B cell (primary cell): ENCODE measurements around the gene KIF15. TPM values are rescaled to one million over a fixed set of nuclear protein-coding genes. Genes with fewer than 3 reads are reported as not detected.

ENCODE experiments used
- ATAC-seq: fragments of 200-7000 bp; cut with Tn5 transposase; one replicate; pipeline ENCODE4 v1.10.0; 2021; ENCODE audit warnings: low read depth, mild to moderate bottlenecking, moderate number of reproducible peaks, moderate library complexity
- CTCF ChIA-PET: fragments of 350-600 bp; sonication (Branson Sonifier 250); formaldehyde crosslinking; loops from one replicate; lab custom pipeline; 2021; ENCODE audit warnings: antibody characterized with exemption, inconsistent platforms; lab: Charles Lee
- POLR2A ChIA-PET: fragments of 350-600 bp; sonication (Branson Sonifier 250); formaldehyde crosslinking; loops from one replicate; lab custom pipeline; 2021; ENCODE audit warnings: antibody characterized with exemption; lab: Charles Lee
- DNase-seq: peaks from one replicate; pipeline ENCODE4 v3.0.0; 2013
- H2AFZ ChIP-seq: 2 replicates; pipeline ENCODE4 v1.6.1; 2012; ENCODE audit warnings: mild to moderate bottlenecking, low read depth, low read length; ENCODE audit not compliant: insufficient read depth, poor library complexity, severe bottlenecking
- H3K27ac ChIP-seq, 2 donors: 1 replicate in 1 of 2; 2 replicates in 1 of 2; pipeline ENCODE4 v1.5.1; 2012 to 2013; ENCODE audit warnings: low read length in 2 of 2, mild to moderate bottlenecking in 2 of 2, moderate library complexity in 1 of 2
- H3K27me3 ChIP-seq, 4 experiments: fragments of 200-600 bp in 1 of 4; sonication (generic) in 1 of 4; replicated peaks in 1 of 4; 1 replicate in 2 of 4; 2 replicates in 2 of 4; pipeline versions ENCODE4 v1.6.1 to v1.7.0; 2013 to 2016; ENCODE audit warnings: low read length in 3 of 4, mild to moderate bottlenecking in 2 of 4, mixed read lengths in 1 of 4, moderate library complexity in 1 of 4; ENCODE audit not compliant: insufficient read depth in 4 of 4, control insufficient read depth in 3 of 4; ENCODE audit errors: control extremely low read depth in 1 of 4
- H3K36me3 ChIP-seq, 2 experiments: replicated peaks in 1 of 2; 1 replicate in 1 of 2; 2 replicates in 1 of 2; pipeline versions ENCODE4 v1.6.1 to v1.7.1; 2013; ENCODE audit warnings: low read length in 1 of 2; ENCODE audit not compliant: insufficient read depth in 2 of 2, control insufficient read depth in 1 of 2; ENCODE audit errors: control extremely low read depth in 1 of 2, extremely low read depth in 1 of 2
- H3K4me1 ChIP-seq, 2 donors: fragments of 200-600 bp in 1 of 2; sonication (generic) in 1 of 2; 1 replicate in 1 of 2; 2 replicates in 1 of 2; pipeline versions ENCODE4 v1.5.1 to v1.6.1; 2013 to 2017; ENCODE audit warnings: low read length in 2 of 2; ENCODE audit not compliant: control insufficient read depth in 2 of 2, insufficient read depth in 2 of 2
- H3K4me2 ChIP-seq: replicated peaks from 2 replicates; pipeline ENCODE3; 2012; ENCODE audit warnings: mild to moderate bottlenecking, low read depth, low read length; ENCODE audit not compliant: poor library complexity, severe bottlenecking
- H3K4me3 ChIP-seq, 5 experiments: fragments of 200-600 bp in 1 of 5; sonication (generic) in 1 of 5; 1 replicate in 3 of 5; 2 replicates in 2 of 5; pipeline versions ENCODE4 v1.5.1 to v1.7.0; 2011 to 2016; ENCODE audit warnings: low read length in 4 of 5, mild to moderate bottlenecking in 4 of 5, low read depth in 2 of 5, control low read depth in 1 of 5, moderate library complexity in 1 of 5; ENCODE audit not compliant: insufficient read depth in 1 of 5; ENCODE audit errors: control extremely low read depth in 1 of 5, extremely low read depth in 1 of 5
- H3K79me2 ChIP-seq: fragments of 200-600 bp; sonication (generic); one replicate; pipeline ENCODE4 v1.6.0; 2016; ENCODE audit warnings: low read length; ENCODE audit not compliant: control insufficient read depth, insufficient read depth
- H3K9ac ChIP-seq: fragments of 200-600 bp; sonication (generic); 2 replicates; pipeline ENCODE4 v1.6.1; 2017; ENCODE audit warnings: mild to moderate bottlenecking, low read length, moderate library complexity
- H3K9me3 ChIP-seq, 3 donors: one replicate each; pipeline versions ENCODE4 v1.6.1 to v1.7.1; 2013; ENCODE audit warnings: low read length in 2 of 3; ENCODE audit not compliant: control insufficient read depth in 2 of 3, insufficient read depth in 1 of 3; ENCODE audit errors: control extremely low read depth in 1 of 3
- H4K20me1 ChIP-seq: 2 replicates; pipeline ENCODE4 v1.6.0; 2012; ENCODE audit warnings: mild to moderate bottlenecking, low read length; ENCODE audit not compliant: insufficient read depth, control insufficient read depth, poor library complexity, severe bottlenecking
- H3K27ac Mint-ChIP-seq: one replicate; pipeline ENCODE4 v1.8.0; 2021; ENCODE audit warnings: mixed read lengths
- H3K27me3 Mint-ChIP-seq: one replicate; pipeline ENCODE4 v1.8.0; 2021; ENCODE audit warnings: mixed read lengths
- H3K4me1 Mint-ChIP-seq: one replicate; pipeline ENCODE4 v1.8.0; 2021; ENCODE audit warnings: mixed read lengths
- H3K4me3 Mint-ChIP-seq: one replicate; pipeline ENCODE4 v1.8.0; 2021; ENCODE audit warnings: mixed read lengths
- H3K9me3 Mint-ChIP-seq: one replicate; pipeline ENCODE4 v1.8.0; 2022; ENCODE audit warnings: mixed read lengths; ENCODE audit not compliant: insufficient read depth
- CTCF ChIP-seq: fragments of 200-600 bp; IDR thresholded peaks from one replicate; pipeline ENCODE4 v1.8.0; 2022; ENCODE audit warnings: antibody characterized with exemption, mild to moderate bottlenecking
- EZH2 ChIP-seq: IDR thresholded peaks from 2 replicates; pipeline ENCODE4 v1.6.1; 2012; ENCODE audit warnings: borderline replicate concordance, low read depth, mild to moderate bottlenecking, moderate library complexity, low read length; ENCODE audit not compliant: insufficient read depth, poor library complexity, severe bottlenecking
- WGBS: methylation state at CpG from one replicate; pipeline ENCODE4 v1.1.5; 2013; ENCODE audit warnings: missing lambda C conversion rate; ENCODE audit not compliant: insufficient coverage; 5-methylcytosine and 5-hydroxymethylcytosine counted together
- intact Hi-C: fragments of 100-400 bp; cut with micrococcal nuclease; formaldehyde crosslinking; loops from one replicate; pipeline ENCODE4 v1.10.0; 2022
- polyA plus RNA-seq: library from polyadenylated mRNA; depleted of rRNA; stranded (reverse); fragments of >200 nt; gene quantifications from 2 replicates; pipeline ENCODE4 v1.2.3, GENCODE V29; 2012
- total RNA-seq, 2 donors: library from RNA; stranded (reverse); fragments of 120-200 nt in 1 of 2; gene quantifications; 1 replicate in 1 of 2; 2 replicates in 1 of 2; pipeline versions ENCODE4 v1.2.3 to v1.2.4, GENCODE V29; 2013 to 2022

KIF15 gene
- total and polyA plus RNA-seq, 2 donors (not counting 1 experiment from before 2014, with no cell fraction given) = 0.28 to 1.4 TPM

DNA sequence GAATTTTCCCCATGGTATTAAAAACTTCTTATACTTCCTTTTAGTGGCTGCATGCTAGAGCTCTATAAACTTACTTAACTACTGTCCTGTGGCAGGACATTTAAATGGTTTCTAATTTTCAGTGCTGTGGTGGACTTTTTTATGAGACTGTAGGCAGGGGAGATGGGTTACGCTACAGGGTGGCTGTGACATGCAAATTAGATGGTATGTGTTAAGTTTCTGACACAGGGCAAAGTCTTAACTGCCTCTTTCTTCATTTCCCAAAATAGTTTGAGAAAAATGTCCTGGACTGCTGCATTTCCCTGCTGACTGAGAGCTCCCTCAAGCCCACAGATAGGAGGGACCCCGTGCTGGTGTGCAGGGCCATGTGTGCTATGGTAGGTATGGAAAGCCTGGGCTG is 134.8 kb downstream of the KIF15 start:
- intact Hi-C loops = no loop called here
- H3K4me3 ChIP-seq = no peak overlapping the region
- POLR2A ChIA-PET = no interaction called here
- no peak overlapping the region for H2AFZ ChIP-seq
- no peak for ATAC-seq
- Mint-ChIP-seq H3K27me3 (peaks cover 12% of the 10 kb centered on the region), H3K9me3 (no peaks in the 10 kb centered on the region), H3K27ac (no peak overlapping the region), H3K4me1 (peaks cover 5% of the 10 kb centered on the region), H3K4me3 (no peak overlapping the region)
- no peak for DNase-seq
- H3K27ac ChIP-seq = no peak overlapping the region
- TF ChIP-seq EZH2 (no peak), CTCF (no peak)
- CTCF ChIA-PET = no interaction called here
- H3K36me3 ChIP-seq = no peaks in the 10 kb centered on the region
- H3K79me2 ChIP-seq = no peaks in the 10 kb centered on the region
- no peaks in the 10 kb centered on the region for H3K9me3 ChIP-seq
- H3K4me2 ChIP-seq = no peak overlapping the region
- H4K20me1 ChIP-seq = no peaks in the 10 kb centered on the region
- no peak overlapping the region for H3K9ac ChIP-seq
- H3K27me3 ChIP-seq = peaks cover 0 to 14% (median 3%) of the 10 kb centered on the region in 4 experiments
- no peaks in the 10 kb centered on the region for H3K4me1 ChIP-seq
- 80% methylated on average over 1 of the region's 2 CpGs for WGBS

DNA sequence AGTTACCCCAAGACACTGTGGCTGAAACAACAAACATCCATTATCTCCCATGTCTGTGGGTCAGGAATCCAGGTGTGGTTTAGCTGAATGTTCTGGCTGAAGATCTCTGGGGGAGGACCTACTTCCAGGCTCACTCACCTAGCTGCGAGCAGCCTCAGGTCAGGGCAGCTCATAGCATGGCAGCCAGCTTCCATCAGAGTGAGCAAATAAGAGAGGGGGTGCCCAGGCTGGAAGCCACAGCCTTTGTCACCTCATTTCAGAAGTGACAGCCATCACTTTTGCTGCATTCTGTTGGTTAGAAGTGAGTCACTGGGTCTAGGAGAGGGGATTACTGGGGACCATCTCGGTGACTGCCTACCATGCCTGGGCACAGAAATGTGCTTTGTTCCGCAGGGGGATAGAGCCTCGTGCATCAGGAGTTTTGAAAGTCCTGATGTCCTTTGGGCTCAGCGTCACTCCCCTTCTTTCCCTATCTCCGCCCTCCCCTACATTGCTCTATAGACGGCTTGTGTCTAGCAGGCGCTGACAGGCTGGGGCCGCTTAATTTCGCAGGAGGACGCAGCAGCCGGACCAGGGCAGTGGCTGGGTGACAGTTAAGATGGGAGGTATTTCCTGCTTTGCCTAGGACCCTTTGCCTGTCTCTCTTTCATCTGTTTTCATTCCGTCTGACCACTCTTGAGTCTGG is 138.2 kb downstream of the KIF15 start:
- no peaks in the 10 kb centered on the region for H3K9me3 Mint-ChIP-seq
- H3K27me3 Mint-ChIP-seq = peaks cover 17% of the 10 kb centered on the region
- Histone ChIP-seq H3K36me3 (no peaks in the 10 kb centered on the region), H2AFZ (no peak overlapping the region), H3K4me2 (no peak overlapping the region), H4K20me1 (no peaks in the 10 kb centered on the region), H3K4me3 (no peak overlapping the region), H3K79me2 (no peaks in the 10 kb centered on the region), H3K27me3 (peaks cover 0 to 14% (median 3%) of the 10 kb centered on the region in 4 experiments), H3K27ac (no peak overlapping the region), H3K4me1 (no peaks in the 10 kb centered on the region), H3K9me3 (no peaks in the 10 kb centered on the region), H3K9ac (no peak overlapping the region)
- no peak for DNase-seq
- TF ChIP-seq CTCF (no peak), EZH2 (no peak)
- CTCF ChIA-PET = no interaction called here
- no peak overlapping the region for H3K4me3 Mint-ChIP-seq
- peaks cover 5% of the 10 kb centered on the region for H3K4me1 Mint-ChIP-seq
- 80% methylated on average over 8 of the region's 13 CpGs for WGBS
- POLR2A ChIA-PET = no interaction called here
- ATAC-seq = no peak
- intact Hi-C loops = no loop called here
- no peak overlapping the region for H3K27ac Mint-ChIP-seq
